Tibial nerve (tissue), 4 donors: ENCODE results near the gene HMGCLL1.

Source experiments
- EP300 ChIP-seq, 2 donors: sonication (generic); formaldehyde crosslinking; IDR thresholded peaks; one replicate each; pipeline ENCODE4 v1.6.1; 2017; ENCODE audit warnings: antibody characterized with exemption in 2 of 2, mild to moderate bottlenecking in 1 of 2
- POLR2A ChIP-seq, 2 donors: fragments of 450-650 bp; IDR thresholded peaks; one replicate each; pipeline ENCODE4 v1.6.1; 2017; ENCODE audit warnings: antibody characterized with exemption in 2 of 2, mild to moderate bottlenecking in 2 of 2, moderate library complexity in 2 of 2
- TF ChIP-seq, protein P1 (sequence below), 5 experiments: fragments of 200-600 bp in 3 of 5; fragments of 450-650 bp in 2 of 5; sonication (generic) in 3 of 5; IDR thresholded peaks; one replicate each; pipeline ENCODE4 v1.5.1; 2016 to 2019; ENCODE audit warnings: antibody characterized with exemption in 5 of 5, mild to moderate bottlenecking in 3 of 5, moderate library complexity in 2 of 5

DNA sequence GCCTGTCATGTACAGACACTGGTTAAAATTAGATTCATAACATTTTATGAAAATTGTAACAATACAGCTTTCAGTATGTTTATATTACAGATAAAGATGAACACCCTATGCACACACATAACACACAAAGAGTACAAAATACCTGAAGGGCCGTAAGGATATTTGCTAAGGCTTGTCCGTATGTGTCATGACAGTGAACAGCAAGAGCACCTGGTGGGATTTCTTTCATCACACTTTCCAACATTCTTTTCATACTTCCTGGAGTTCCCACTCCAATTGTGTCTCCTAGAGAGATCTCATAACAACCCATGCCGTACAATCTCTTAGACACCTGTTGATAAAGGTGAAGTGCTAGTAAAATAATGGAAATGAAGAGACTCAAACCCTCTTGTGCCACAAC, 83.7 kb downstream of the HMGCLL1 start:
- no peak for TF ChIP-seq POLR2A (IDR thresholded peaks at IDR 0.05)
- TF ChIP-seq, protein P1, sequence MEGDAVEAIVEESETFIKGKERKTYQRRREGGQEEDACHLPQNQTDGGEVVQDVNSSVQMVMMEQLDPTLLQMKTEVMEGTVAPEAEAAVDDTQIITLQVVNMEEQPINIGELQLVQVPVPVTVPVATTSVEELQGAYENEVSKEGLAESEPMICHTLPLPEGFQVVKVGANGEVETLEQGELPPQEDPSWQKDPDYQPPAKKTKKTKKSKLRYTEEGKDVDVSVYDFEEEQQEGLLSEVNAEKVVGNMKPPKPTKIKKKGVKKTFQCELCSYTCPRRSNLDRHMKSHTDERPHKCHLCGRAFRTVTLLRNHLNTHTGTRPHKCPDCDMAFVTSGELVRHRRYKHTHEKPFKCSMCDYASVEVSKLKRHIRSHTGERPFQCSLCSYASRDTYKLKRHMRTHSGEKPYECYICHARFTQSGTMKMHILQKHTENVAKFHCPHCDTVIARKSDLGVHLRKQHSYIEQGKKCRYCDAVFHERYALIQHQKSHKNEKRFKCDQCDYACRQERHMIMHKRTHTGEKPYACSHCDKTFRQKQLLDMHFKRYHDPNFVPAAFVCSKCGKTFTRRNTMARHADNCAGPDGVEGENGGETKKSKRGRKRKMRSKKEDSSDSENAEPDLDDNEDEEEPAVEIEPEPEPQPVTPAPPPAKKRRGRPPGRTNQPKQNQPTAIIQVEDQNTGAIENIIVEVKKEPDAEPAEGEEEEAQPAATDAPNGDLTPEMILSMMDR (IDR thresholded peaks at IDR 0.05): no peak
- TF ChIP-seq EP300 (IDR thresholded peaks at IDR 0.05): no peak
